Stimulated activated CD4-positive, alpha-beta T cell treated with anti-CD3 and anti-CD28 coated beads, Interleukin-12 subunit alpha, Interleukin-12 subunit beta, amount 100 ng/mL, for 48 hours (primary cell): ENCODE results near the gene LZTS3.
"Not testable (repeated sequence)": the region's sequence is repeated elsewhere in the genome, so short reads cannot be mapped to it uniquely, and the experiment has no call there.

Source experiments
- DNase-seq, 3 donors: peaks; one replicate each; pipeline ENCODE4 v3.0.0-alpha.2; 2020; ENCODE audit warnings: low read depth in 2 of 3, low spot score in 1 of 3

LZTS3 gene

GRCh38 chr20:3167738-3168078 is 5.6 kb downstream of the LZTS3 start:
- no peak for DNase-seq

- no peak for DNase-seq
These were observed 6.4 kb downstream of the LZTS3 start for GRCh38 chr20:3166913-3167342.

GRCh38 chr20:3166338-3166912 is 6.9 kb downstream of the LZTS3 start:
- no peak for DNase-seq

- no peak for DNase-seq
These were observed 7.6 kb downstream of the LZTS3 start for GRCh38 chr20:3165473-3166337.

- DNase-seq = no peak
These were observed 8.5 kb downstream of the LZTS3 start for GRCh38 chr20:3164763-3165410.

GRCh38 chr20:3164043-3164762 is 9.1 kb downstream of the LZTS3 start:
- no peak for DNase-seq

- no peak for DNase-seq
These were observed 10.0 kb downstream of the LZTS3 start for GRCh38 chr20:3163099-3164042.

GRCh38 chr20:3162080-3162611 is 11.2 kb downstream of the LZTS3 start:
- DNase-seq = no peak

GRCh38 chr20:3161316-3162079 is 11.9 kb downstream of the LZTS3 start:
- DNase-seq = no peak

GRCh38 chr20:3160418-3160817 is 12.9 kb downstream of the LZTS3 start:
- DNase-seq = no peak

GRCh38 chr20:3158968-3159431 is 14.3 kb downstream of the LZTS3 start:
- DNase-seq = no peak

GRCh38 chr20:3157817-3158216 is 15.5 kb downstream of the LZTS3 start:
- DNase-seq = no peak

- DNase-seq = no peak
These were observed 16.3 kb downstream of the LZTS3 start for GRCh38 chr20:3156811-3157619.

- not testable (repeated sequence) for DNase-seq
These were observed 21.2 kb downstream of the LZTS3 start for GRCh38 chr20:3152057-3152644.

GRCh38 chr20:3150908-3151307 is 22.4 kb downstream of the LZTS3 start:
- DNase-seq = no peak

GRCh38 chr20:3146732-3147341 is 26.5 kb downstream of the LZTS3 start:
- no peak for DNase-seq

GRCh38 chr20:3141757-3142156 is 31.6 kb downstream of the LZTS3 start:
- no peak for DNase-seq

GRCh38 chr20:3137492-3137891 is 35.9 kb downstream of the LZTS3 start:
- no peak for DNase-seq
